SU-DHL-6 (cell line): ENCODE measurements around the gene NTHL1.

ENCODE experiments used
- CTCF ChIP-seq: fragments of 200-600 bp; sonication (generic); IDR thresholded peaks from one replicate; pipeline ENCODE4 v1.5.1; 2017; ENCODE audit warnings: antibody characterized with exemption, mild to moderate bottlenecking, low read length, moderate library complexity; ENCODE audit not compliant: insufficient read depth, poor library complexity, severe bottlenecking
- EZH2phosphoT487 ChIP-seq: fragments of 200-600 bp; sonication (generic), shearing (Covaris generic); conservative IDR thresholded peaks from 2 replicates; pipeline ENCODE4 v1.6.1; 2018; ENCODE audit warnings: mild to moderate bottlenecking, antibody characterized with exemption, low read length, moderate library complexity, mixed read lengths

- TF ChIP-seq CTCF (no peak), EZH2phosphoT487 (no peak)
These were observed 45.9 kb downstream of the NTHL1 start for GRCh38 chr16:2001456-2002355.
